ENCODE measurements around the gene BEST2.
"Not testable (repeated sequence)": the region's sequence is repeated elsewhere in the genome, so short reads cannot be mapped to it uniquely, and the experiment has no call there.

BEST2 gene

GRCh38 chr19:12797607-12798006 is 46.0 kb downstream of the BEST2 start:
- H3K9me3 ChIP-seq (ENCODE audit: control insufficient read depth in 2 of 2, low read length in 2 of 2); H3K27me3 ChIP-seq (ENCODE audit: control insufficient read depth in 2 of 2, insufficient read depth in 2 of 2, low read length in 2 of 2); H3K4me3 ChIP-seq (ENCODE audit: low read length in 2 of 2); H3K27ac ChIP-seq (ENCODE audit: low read depth in 2 of 2, low read length in 2 of 2); H3K9ac ChIP-seq (ENCODE audit: low read depth in 1 of 2, low read length in 2 of 2): not testable (repeated sequence)
- peaks cover 4 to 13% of the 10 kb centered on the region in 2 donors for H3K36me3 ChIP-seq (ENCODE audit: control insufficient read depth in 2 of 2, insufficient read depth in 2 of 2, low read length in 2 of 2)
- H3K4me1 ChIP-seq (ENCODE audit: control insufficient read depth in 2 of 2, insufficient read depth in 2 of 2, low read length in 2 of 2): peaks cover 32 to 37% of the 10 kb centered on the region in 2 donors

GRCh38 chr19:12799742-12800465 is 48.3 kb downstream of the BEST2 start:
- H3K9me3 ChIP-seq (ENCODE audit: control insufficient read depth in 2 of 2, low read length in 2 of 2): no peaks in the 10 kb centered on the region
- peaks cover 4 to 12% of the 10 kb centered on the region in 2 donors for H3K36me3 ChIP-seq (ENCODE audit: control insufficient read depth in 2 of 2, insufficient read depth in 2 of 2, low read length in 2 of 2)
- no peaks in the 10 kb centered on the region for H3K27me3 ChIP-seq (ENCODE audit: control insufficient read depth in 2 of 2, insufficient read depth in 2 of 2, low read length in 2 of 2)
- peak overlapping the region in 1 of 2 donors; percentile 95 for H3K4me3 ChIP-seq (ENCODE audit: low read length in 2 of 2)
- H3K9ac ChIP-seq (ENCODE audit: low read depth in 1 of 2, low read length in 2 of 2): peak overlapping the region in 1 of 2 donors; percentile 32
- peaks cover 24 to 27% of the 10 kb centered on the region in 2 donors for H3K4me1 ChIP-seq (ENCODE audit: control insufficient read depth in 2 of 2, insufficient read depth in 2 of 2, low read length in 2 of 2)
- H3K27ac ChIP-seq (ENCODE audit: low read depth in 2 of 2, low read length in 2 of 2): no peak overlapping the region

- Histone ChIP-seq H3K4me3 (ENCODE audit: low read length in 2 of 2) (peak overlapping the region; percentile 83 to 95), H3K9ac (ENCODE audit: low read depth in 1 of 2, low read length in 2 of 2) (peak overlapping the region; percentile 32 to 83), H3K9me3 (ENCODE audit: control insufficient read depth in 2 of 2, low read length in 2 of 2) (no peaks in the 10 kb centered on the region), H3K27ac (ENCODE audit: low read depth in 2 of 2, low read length in 2 of 2) (no peak overlapping the region), H3K27me3 (ENCODE audit: control insufficient read depth in 2 of 2, insufficient read depth in 2 of 2, low read length in 2 of 2) (no peaks in the 10 kb centered on the region), H3K36me3 (ENCODE audit: control insufficient read depth in 2 of 2, insufficient read depth in 2 of 2, low read length in 2 of 2) (peaks cover 4 to 12% of the 10 kb centered on the region in 2 donors), H3K4me1 (ENCODE audit: control insufficient read depth in 2 of 2, insufficient read depth in 2 of 2, low read length in 2 of 2) (peaks cover 21 to 27% of the 10 kb centered on the region in 2 donors)
Observed at GRCh38 chr19:12800466-12800770, 48.8 kb downstream of the BEST2 start.

DNA sequence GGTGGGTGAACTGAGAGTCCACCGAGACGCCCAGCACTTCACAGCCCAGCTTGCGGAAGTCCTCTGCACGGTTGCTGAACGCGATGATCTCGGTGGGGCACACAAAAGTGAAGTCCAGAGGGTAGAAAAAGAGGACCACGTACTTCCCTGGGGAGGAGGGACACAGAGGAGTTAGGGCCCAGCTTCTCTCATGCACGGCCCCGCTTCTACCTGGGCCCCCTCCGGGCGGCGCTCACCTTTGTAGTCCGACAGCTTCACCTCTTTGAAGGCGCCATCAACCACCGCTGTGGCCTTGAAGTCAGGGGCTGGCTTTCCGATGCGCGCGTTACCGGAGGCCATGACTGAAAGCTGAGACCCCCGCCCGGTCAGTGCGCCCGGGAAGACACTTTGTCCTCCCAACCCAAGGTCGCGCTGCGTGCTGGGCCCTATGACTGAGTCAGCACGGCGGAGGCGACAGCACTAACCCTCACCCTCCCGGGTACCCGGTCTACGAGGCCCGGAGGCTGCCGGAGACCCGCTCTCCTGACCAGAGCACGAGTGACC is 49.4 kb downstream of the BEST2 start:
- Histone ChIP-seq H3K4me3 (ENCODE audit: low read length in 2 of 2) (peak overlapping the region; percentile 83 to 95), H3K9me3 (ENCODE audit: control insufficient read depth in 2 of 2, low read length in 2 of 2) (no peaks in the 10 kb centered on the region), H3K9ac (ENCODE audit: low read depth in 1 of 2, low read length in 2 of 2) (peak overlapping the region; percentile 83 to 99), H3K27me3 (ENCODE audit: control insufficient read depth in 2 of 2, insufficient read depth in 2 of 2, low read length in 2 of 2) (no peaks in the 10 kb centered on the region), H3K27ac (ENCODE audit: low read depth in 2 of 2, low read length in 2 of 2) (peak overlapping the region; percentile 30 to 77), H3K4me1 (ENCODE audit: control insufficient read depth in 2 of 2, insufficient read depth in 2 of 2, low read length in 2 of 2) (peaks cover 18 to 24% of the 10 kb centered on the region in 2 donors), H3K36me3 (ENCODE audit: control insufficient read depth in 2 of 2, insufficient read depth in 2 of 2, low read length in 2 of 2) (peaks cover 4 to 12% of the 10 kb centered on the region in 2 donors)

DNA sequence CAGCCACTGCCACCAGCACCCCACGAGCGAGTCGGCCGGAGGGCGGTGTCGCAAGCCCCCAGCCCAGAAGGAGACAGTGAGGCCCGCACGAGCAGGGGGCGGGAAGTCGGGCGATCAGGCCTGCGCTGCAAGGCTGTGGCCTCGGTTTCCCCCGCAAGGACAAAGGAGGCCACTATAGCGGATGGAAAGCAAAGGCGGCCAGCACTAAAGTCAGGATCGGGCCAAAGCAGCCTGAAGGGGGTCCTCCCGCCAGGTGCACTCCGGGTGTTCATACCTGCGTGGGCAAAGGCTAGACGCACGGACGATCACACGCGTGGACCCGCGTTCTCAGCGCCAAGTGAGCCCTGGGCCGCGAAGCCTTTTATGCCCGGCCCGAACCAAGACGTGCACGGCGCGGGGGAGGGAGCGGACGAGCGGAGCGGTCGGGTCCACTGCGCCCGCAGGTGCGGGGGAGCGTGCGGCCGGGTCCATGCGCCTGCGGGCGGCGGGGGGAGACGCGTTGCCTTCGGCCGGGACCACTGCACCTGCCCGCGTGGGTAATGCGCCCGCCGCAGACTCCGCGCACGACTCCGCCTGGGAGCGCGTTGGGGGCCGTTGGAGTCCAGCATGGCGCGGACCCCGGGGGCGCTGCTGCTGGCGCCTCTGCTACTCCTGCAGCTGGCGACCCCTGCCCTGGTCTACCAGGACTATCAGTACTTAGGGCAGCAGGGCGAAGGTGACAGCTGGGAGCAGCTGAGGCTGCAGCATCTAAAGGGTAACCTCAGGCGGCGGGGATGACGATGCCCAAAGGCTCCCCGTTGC is 50.1 kb downstream of the BEST2 start, which contains the start of the genes PRDX2 and THSD8:
Gene PRDX2 (minus strand): TSS at position 335 of the 801 bp plus-strand sequence. CDS start 539 bp downstream, outside the sequence.
Gene THSD8 (plus strand): TSS at position 604 of the 801 bp plus-strand sequence. CDS start 3 bp downstream, at position 607.
- Histone ChIP-seq H3K4me1 (ENCODE audit: control insufficient read depth in 2 of 2, insufficient read depth in 2 of 2, low read length in 2 of 2) (peaks cover 15 to 22% of the 10 kb centered on the region in 2 donors), H3K27me3 (ENCODE audit: control insufficient read depth in 2 of 2, insufficient read depth in 2 of 2, low read length in 2 of 2) (no peaks in the 10 kb centered on the region), H3K36me3 (ENCODE audit: control insufficient read depth in 2 of 2, insufficient read depth in 2 of 2, low read length in 2 of 2) (peaks cover 4 to 12% of the 10 kb centered on the region in 2 donors), H3K9me3 (ENCODE audit: control insufficient read depth in 2 of 2, low read length in 2 of 2) (no peaks in the 10 kb centered on the region), H3K9ac (ENCODE audit: low read depth in 1 of 2, low read length in 2 of 2) (peak within 1 kb of the TSS; percentile 83 to 99), H3K4me3 (ENCODE audit: low read length in 2 of 2) (peak within 1 kb of the TSS; percentile 83 to 95), H3K27ac (ENCODE audit: low read depth in 2 of 2, low read length in 2 of 2) (peak within 1 kb of the TSS; percentile 51 to 77)

GRCh38 chr19:12802267-12803106 is 50.9 kb downstream of the BEST2 start:
- H3K27me3 ChIP-seq (ENCODE audit: control insufficient read depth in 2 of 2, insufficient read depth in 2 of 2, low read length in 2 of 2): no peaks in the 10 kb centered on the region
- H3K4me1 ChIP-seq (ENCODE audit: control insufficient read depth in 2 of 2, insufficient read depth in 2 of 2, low read length in 2 of 2): peaks cover 22 to 27% of the 10 kb centered on the region in 2 donors
- H3K9ac ChIP-seq (ENCODE audit: low read depth in 1 of 2, low read length in 2 of 2): peak overlapping the region; percentile 60 to 83
- H3K9me3 ChIP-seq (ENCODE audit: control insufficient read depth in 2 of 2, low read length in 2 of 2): no peaks in the 10 kb centered on the region
- peaks cover 0 to 12% of the 10 kb centered on the region in 2 donors for H3K36me3 ChIP-seq (ENCODE audit: control insufficient read depth in 2 of 2, insufficient read depth in 2 of 2, low read length in 2 of 2)
- peak overlapping the region; percentile 83 to 95 for H3K4me3 ChIP-seq (ENCODE audit: low read length in 2 of 2)
- peak overlapping the region; percentile 51 to 52 for H3K27ac ChIP-seq (ENCODE audit: low read depth in 2 of 2, low read length in 2 of 2)

DNA sequence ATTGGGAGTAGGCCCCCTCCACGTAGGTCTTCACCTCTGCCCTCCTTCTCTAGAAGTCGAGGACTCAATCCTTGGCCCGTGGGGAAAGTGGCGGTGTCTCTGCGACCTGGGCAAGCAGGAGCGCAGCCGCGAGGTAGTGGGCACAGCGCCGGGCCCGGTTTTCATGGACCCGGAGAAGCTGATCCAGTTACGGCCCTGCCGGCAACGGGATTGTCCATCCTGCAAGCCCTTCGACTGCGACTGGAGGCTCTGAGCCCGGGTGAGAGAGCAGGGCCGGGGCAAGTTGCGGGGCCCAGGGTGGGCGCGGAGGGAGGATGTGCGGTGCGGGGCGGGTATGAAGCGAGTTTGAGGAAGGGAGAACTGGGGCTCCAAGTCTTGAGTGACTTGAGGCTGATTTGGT is 52.5 kb downstream of the BEST2 start:
- Histone ChIP-seq H3K27ac (ENCODE audit: low read depth in 2 of 2, low read length in 2 of 2) (no peak overlapping the region), H3K36me3 (ENCODE audit: control insufficient read depth in 2 of 2, insufficient read depth in 2 of 2, low read length in 2 of 2) (peaks cover 0 to 12% of the 10 kb centered on the region in 2 donors), H3K4me3 (ENCODE audit: low read length in 2 of 2) (no peak overlapping the region), H3K27me3 (ENCODE audit: control insufficient read depth in 2 of 2, insufficient read depth in 2 of 2, low read length in 2 of 2) (no peaks in the 10 kb centered on the region), H3K9me3 (ENCODE audit: control insufficient read depth in 2 of 2, low read length in 2 of 2) (no peaks in the 10 kb centered on the region), H3K4me1 (ENCODE audit: control insufficient read depth in 2 of 2, insufficient read depth in 2 of 2, low read length in 2 of 2) (peaks cover 22 to 27% of the 10 kb centered on the region in 2 donors), H3K9ac (ENCODE audit: low read depth in 1 of 2, low read length in 2 of 2) (no peak overlapping the region)

- H3K9ac ChIP-seq (ENCODE audit: low read depth in 1 of 2, low read length in 2 of 2): peak within 1 kb of the TSS; percentile 55 to 69
- peak within 1 kb of the TSS; percentile 75 for H3K4me3 ChIP-seq (ENCODE audit: low read length in 2 of 2)
- H3K9me3 ChIP-seq (ENCODE audit: control insufficient read depth in 2 of 2, low read length in 2 of 2): no peaks in the 10 kb centered on the region
- no peaks in the 10 kb centered on the region for H3K36me3 ChIP-seq (ENCODE audit: control insufficient read depth in 2 of 2, insufficient read depth in 2 of 2, low read length in 2 of 2)
- H3K27me3 ChIP-seq (ENCODE audit: control insufficient read depth in 2 of 2, insufficient read depth in 2 of 2, low read length in 2 of 2): no peaks in the 10 kb centered on the region
- peaks cover 19% of the 10 kb centered on the region in 2 donors for H3K4me1 ChIP-seq (ENCODE audit: control insufficient read depth in 2 of 2, insufficient read depth in 2 of 2, low read length in 2 of 2)
- peak within 1 kb of the TSS; percentile 38 to 58 for H3K27ac ChIP-seq (ENCODE audit: low read depth in 2 of 2, low read length in 2 of 2)
Observed at GRCh38 chr19:12806242-12807081, 54.9 kb downstream of the BEST2 start, which contains the start of gene RNASEH2A. Gene RNASEH2A, plus strand, starts transcription at chr19:12806584. Its CDS starts 90 bp downstream, at chr19:12806674.
